ENCODE results near the gene SNCAIP. TPM values are rescaled to one million over a fixed set of nuclear protein-coding genes. Genes with fewer than 3 reads are reported as not detected.

Gene SNCAIP
- 0.16 TPM in 1 of 2 replicates, not detected in the other for total RNA-seq (2014; rRNA removed; shearing (Covaris generic))

DNA sequence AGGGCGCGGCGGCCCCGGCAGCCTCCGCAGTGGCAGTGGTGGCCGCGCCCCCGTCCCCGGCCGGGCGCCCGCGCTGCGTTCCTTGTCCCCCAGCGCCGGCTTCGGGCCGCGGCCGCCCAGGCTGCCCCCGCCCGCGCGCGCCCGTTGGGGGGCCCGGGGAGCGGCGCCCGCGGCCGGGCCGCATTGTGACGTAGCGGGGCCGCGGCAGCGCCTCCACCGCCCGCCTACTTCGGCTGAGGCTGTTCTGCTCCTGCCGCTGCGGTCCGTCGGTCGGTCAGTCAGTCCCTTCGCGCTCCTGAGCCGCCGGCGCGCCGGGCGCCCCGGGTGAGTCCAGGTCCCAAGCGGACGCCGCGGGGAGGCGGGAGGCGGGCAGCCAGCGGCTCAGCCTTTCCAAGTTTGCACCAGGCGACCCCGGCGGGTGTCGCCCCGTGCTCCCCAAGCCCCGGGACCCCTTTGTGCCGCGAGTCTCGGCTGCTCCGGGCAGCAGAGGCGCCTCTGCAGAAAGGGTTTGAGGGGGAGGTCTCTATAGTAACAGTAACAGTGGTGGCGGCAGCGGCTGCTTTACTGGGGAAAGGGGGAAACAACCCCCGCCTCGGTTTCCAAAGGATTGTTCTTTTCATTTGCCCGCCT is at the start of gene SNCAIP:
SNCAIP (plus strand) TSS at position 277 of the 630 bp plus-strand sequence. CDS start 78,898 bp downstream, outside the sequence.
- Histone ChIP-seq H3K27me3 (replicated peaks) (peaks cover 68% of the 10 kb centered on the region), H3K4me1 (replicated peaks) (peaks cover 17% of the 10 kb centered on the region), H3K9me3 (replicated peaks) (no peaks in the 10 kb centered on the region), H3K27ac (no peak within 1 kb of the TSS), H3K4me3 (peak within 1 kb of the TSS; percentile 41), H3K36me3 (no peaks in the 10 kb centered on the region)
- peak; percentile 42 to 59 for DNase-seq (ENCODE audit: low read depth in 1 of 2, low spot score in 2 of 2)

DNA sequence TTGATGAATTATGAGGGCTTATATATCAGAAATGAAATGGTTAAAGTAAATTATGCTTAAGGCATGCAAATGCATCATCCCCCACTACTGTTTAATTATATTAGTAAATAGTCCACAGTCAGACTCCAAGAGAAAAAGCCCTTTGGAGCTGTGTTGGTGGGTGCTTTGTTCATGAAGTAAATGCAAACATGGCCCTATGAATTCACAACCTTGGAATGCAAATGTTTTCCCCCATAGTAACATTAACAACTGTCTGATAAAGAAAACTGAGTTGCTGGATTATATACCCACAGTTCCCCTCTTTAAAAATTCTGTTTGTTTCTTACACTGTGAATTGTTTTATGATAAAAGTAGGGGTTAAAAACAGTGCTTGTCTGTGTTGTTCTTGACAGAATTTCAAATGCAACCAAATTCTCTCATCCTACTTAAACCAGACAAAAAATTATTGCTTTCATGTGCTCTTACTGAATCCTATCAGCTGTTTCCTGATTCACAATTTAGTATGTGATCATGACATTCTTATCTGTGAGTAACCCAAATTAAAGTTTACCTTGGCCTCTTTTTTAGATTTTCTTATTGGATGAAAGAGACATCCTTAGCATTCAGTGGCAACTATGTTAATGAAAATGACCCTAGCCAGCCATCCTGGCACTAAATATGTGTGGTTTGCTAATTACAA is 48.5 kb upstream of the SNCAIP start:
- DNase-seq (ENCODE audit: low read depth in 1 of 2, low spot score in 2 of 2): peak; percentile 56 to 87
- Histone ChIP-seq H3K27ac (peak overlapping the region; percentile 80), H3K4me3 (no peak overlapping the region), H3K36me3 (no peaks in the 10 kb centered on the region), H3K27me3 (replicated peaks) (no peaks in the 10 kb centered on the region), H3K9me3 (replicated peaks) (no peaks in the 10 kb centered on the region), H3K4me1 (replicated peaks) (peaks cover 26% of the 10 kb centered on the region)

DNA sequence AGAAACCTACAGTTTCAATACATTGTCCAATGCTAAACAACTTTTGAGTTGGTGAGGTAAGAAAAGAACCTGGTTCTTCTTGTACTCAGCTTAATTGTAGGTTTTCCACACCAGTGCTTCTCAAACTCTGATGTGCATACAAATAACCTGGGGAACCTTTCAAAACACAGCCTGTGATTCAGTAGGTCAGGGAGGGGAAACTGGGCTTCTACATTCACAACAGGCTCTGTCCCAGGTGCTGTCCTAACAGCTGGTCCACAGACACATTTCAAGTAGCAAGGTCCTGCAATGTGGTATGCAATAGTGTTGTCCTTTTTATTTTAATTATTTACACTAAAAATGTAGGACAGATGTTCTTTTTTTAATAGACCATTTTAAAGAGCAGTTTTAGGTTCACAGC is 47.4 kb upstream of the SNCAIP start:
- no peak overlapping the region for H3K27ac ChIP-seq
- no peaks in the 10 kb centered on the region for H3K36me3 ChIP-seq
- DNase-seq (ENCODE audit: low read depth in 1 of 2, low spot score in 2 of 2): no peak
- H3K9me3 ChIP-seq (replicated peaks): no peaks in the 10 kb centered on the region
- H3K4me1 ChIP-seq (replicated peaks): peaks cover 26% of the 10 kb centered on the region
- H3K27me3 ChIP-seq (replicated peaks): no peaks in the 10 kb centered on the region
- no peak overlapping the region for H3K4me3 ChIP-seq

DNA sequence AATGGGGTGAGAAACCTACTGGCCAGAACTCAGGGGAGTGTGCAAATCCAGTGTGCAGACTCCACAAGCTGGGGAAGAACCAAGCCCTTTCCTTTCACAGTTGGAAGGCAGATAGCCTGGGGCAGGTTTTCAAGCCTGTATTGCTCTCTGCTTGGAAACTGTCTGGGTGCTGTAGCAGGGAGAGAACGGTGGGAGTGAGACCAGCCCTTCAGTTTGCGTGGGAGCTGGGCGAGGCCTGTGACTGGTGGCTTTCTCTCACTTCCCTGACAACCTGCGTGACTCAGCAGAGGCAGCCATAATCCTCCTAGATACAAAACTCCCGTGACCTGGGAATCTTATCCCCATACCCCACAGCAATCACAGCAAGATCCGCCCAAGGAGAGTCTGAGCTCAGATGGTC is 44.9 kb upstream of the SNCAIP start:
- DNase-seq (ENCODE audit: low read depth in 1 of 2, low spot score in 2 of 2): no peak
- Histone ChIP-seq H3K27ac (no peak overlapping the region), H3K27me3 (replicated peaks) (no peaks in the 10 kb centered on the region; the same call in 1 of the 2 replicates), H3K36me3 (no peaks in the 10 kb centered on the region), H3K4me3 (no peak overlapping the region), H3K9me3 (replicated peaks) (no peaks in the 10 kb centered on the region), H3K4me1 (replicated peaks) (peaks cover 21% of the 10 kb centered on the region)

DNA sequence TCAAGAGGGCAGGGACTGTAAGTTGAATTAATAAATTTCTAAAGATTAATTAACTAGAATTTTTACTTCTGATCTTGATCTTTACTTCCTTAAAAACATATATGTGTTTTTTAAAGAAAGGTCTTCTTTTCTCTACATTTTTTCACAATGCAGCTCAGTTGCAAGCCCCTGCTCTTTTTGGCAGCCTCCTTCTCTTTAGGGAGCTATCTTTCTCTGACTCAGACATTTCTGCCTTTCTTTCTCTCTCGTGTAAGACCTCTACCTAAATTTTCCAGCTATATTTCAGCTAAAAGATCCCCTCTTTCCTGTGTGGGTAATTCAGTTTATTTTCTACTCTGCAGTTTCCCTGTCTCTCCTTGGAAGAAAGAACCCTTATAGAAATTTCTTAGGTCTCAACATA is 38.3 kb upstream of the SNCAIP start:
- no peak for DNase-seq (ENCODE audit: low read depth in 1 of 2, low spot score in 2 of 2)
- H3K4me1 ChIP-seq (replicated peaks): no peaks in the 10 kb centered on the region
- H3K4me3 ChIP-seq: no peak overlapping the region
- H3K9me3 ChIP-seq (replicated peaks): no peaks in the 10 kb centered on the region
- no peak overlapping the region for H3K27ac ChIP-seq
- no peaks in the 10 kb centered on the region for H3K36me3 ChIP-seq
- no peaks in the 10 kb centered on the region; the same call in 1 of the 2 replicates for H3K27me3 ChIP-seq (replicated peaks)

DNA sequence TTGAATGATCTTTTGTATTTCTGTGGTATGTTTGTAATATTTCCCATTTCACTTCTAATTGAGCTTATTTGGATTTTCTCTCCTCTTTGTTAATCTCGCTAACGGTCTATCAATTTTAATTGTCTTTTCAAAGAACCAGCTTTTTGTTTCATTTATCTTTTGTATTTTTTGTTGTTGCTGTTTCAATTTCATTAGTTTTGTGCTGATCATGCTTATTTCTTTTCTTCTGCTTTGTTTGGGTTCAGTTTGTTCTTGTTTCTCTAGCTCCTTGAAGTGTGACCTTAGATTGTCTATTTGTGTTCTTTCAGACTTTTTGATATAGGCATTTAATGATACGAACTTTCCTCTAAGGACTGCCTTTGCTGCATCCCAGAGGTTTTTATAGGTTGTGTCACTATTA is 28.4 kb upstream of the SNCAIP start:
- Histone ChIP-seq H3K4me3 (no peak overlapping the region), H3K27me3 (replicated peaks) (no peaks in the 10 kb centered on the region), H3K27ac (no peak overlapping the region), H3K4me1 (replicated peaks) (no peaks in the 10 kb centered on the region), H3K36me3 (no peaks in the 10 kb centered on the region), H3K9me3 (replicated peaks) (no peaks in the 10 kb centered on the region; the same call in none of the 2 replicates)
- DNase-seq (ENCODE audit: low read depth in 1 of 2, low spot score in 2 of 2): no peak

DNA sequence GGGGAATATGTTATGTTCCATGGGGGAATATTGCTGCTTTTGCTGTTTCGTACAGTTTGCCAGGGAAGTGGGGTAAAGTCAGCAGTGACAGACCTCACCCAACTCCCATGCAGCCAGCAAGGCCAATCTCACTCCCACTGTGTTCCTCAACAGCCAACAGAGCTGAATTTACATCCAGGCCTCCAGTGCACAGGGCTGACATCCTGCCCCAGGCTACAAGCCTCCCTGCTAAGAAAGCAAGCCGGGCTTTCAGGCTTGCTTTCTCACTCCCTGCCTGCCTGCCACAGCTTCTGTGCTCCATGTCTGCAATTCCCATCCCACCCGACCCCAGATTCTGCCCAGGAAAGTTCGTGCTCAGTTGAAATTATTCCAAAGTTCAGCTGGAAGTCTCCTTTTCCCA is 25.5 kb upstream of the SNCAIP start:
- no peak for DNase-seq (ENCODE audit: low read depth in 1 of 2, low spot score in 2 of 2)
- Histone ChIP-seq H3K4me3 (no peak overlapping the region), H3K9me3 (replicated peaks) (no peaks in the 10 kb centered on the region), H3K27ac (no peak overlapping the region), H3K4me1 (replicated peaks) (0 out of 2 replicates have a peak, but pooled peaks cover 7% of the 10 kb centered on the region), H3K27me3 (replicated peaks) (0 out of 2 replicates have a peak, but pooled peaks cover 2% of the 10 kb centered on the region), H3K36me3 (no peaks in the 10 kb centered on the region)

DNA sequence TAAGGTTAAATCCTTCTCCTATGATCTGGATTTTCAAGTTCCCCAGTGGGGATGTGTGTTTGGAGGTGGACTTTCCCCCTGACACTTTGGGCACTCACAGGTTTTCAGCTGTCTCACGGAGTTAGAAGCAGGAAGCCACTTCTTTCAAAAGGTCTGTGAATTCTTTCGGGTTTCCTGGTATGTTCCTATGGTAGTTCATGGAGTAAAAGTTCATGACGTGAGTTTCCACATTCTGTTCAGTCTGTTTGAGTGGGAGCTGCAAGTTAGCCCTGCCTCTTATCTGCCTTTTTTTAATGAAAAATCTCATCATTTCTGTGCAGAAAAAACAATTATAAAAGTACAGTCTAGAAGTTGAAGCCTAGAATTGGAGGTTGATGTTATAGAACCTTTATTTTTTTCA is 24.9 kb upstream of the SNCAIP start:
- 0 out of 2 replicates have a peak, but pooled peaks cover 7% of the 10 kb centered on the region for H3K4me1 ChIP-seq (replicated peaks)
- H3K27me3 ChIP-seq (replicated peaks): 0 out of 2 replicates have a peak, but pooled peaks cover 2% of the 10 kb centered on the region
- H3K4me3 ChIP-seq: no peak overlapping the region
- no peaks in the 10 kb centered on the region for H3K9me3 ChIP-seq (replicated peaks)
- H3K27ac ChIP-seq: no peak overlapping the region
- no peaks in the 10 kb centered on the region for H3K36me3 ChIP-seq
- no peak for DNase-seq (ENCODE audit: low read depth in 1 of 2, low spot score in 2 of 2)

DNA sequence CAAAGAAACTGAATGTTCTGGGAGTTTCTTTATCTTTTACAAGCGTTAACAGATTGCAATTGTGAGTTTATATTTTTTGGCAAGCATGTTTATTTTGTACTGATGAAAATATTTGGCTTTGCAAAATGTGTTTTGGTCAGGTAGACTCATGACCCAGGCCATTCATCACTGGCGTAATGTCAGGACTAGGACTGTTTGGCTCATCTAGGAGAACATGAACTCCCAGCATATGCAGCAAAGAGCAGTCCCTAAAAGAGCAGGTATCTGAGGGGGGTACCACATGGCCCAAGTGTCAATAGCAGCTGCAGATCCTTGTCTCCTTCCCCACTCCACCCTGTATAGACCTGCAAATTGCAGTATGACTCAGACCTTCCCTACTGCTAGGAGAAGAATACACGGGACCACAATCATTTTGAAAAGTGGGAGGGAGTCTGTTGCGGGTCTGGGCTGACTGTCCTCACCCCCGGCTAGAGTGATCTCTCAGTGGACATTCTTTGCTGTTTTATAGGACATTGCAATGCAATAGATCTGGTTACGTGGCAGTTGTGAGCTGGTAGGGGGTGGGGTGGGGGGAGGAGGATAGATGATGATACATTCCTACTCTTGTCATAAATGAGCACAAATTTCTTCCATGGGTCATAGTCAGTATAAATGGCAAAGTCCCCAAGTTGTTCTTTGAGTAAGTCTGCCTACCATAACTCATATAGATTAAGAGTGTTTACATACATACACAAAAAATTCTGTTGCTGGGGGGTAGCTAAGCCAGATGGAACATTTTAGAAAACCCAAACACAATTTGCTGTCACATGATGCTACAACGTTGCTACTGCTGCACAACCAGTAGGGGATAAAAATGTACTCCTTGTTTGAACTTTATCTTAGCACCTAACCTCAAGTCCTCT is 20.8 kb upstream of the SNCAIP start:
- H3K36me3 ChIP-seq: no peaks in the 10 kb centered on the region
- no peaks in the 10 kb centered on the region for H3K9me3 ChIP-seq (replicated peaks)
- DNase-seq (ENCODE audit: low read depth in 1 of 2, low spot score in 2 of 2): peak in 1 of 2 experiments; percentile 29
- no peak overlapping the region for H3K27ac ChIP-seq
- 0 out of 2 replicates have a peak, but pooled peaks cover 7% of the 10 kb centered on the region for H3K4me1 ChIP-seq (replicated peaks)
- 0 out of 2 replicates have a peak, but pooled peaks cover 2% of the 10 kb centered on the region for H3K27me3 ChIP-seq (replicated peaks)
- no peak overlapping the region for H3K4me3 ChIP-seq

DNA sequence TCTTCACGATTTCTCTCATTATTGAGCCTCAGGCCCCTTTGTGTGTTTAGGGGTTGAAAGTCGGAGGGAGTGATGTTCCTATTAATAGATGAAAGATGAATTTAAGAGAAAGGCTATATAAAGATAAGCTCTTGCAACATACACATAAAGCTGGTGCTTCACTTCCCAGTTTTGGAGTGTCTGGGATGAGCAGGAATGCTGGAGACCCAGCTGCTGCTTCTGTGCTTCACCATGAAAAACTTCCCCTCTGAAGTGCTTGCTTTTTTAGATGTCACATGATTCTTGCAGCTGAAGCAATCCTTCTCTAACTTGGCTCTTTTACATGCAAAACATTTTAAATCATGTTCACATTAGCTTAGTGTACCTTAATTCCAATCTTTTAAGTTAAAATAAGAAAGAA is 19.7 kb upstream of the SNCAIP start:
- H3K27ac ChIP-seq: no peak overlapping the region
- H3K4me1 ChIP-seq (replicated peaks): 0 out of 2 replicates have a peak, but pooled peaks cover 7% of the 10 kb centered on the region
- H3K4me3 ChIP-seq: no peak overlapping the region
- H3K27me3 ChIP-seq (replicated peaks): peaks cover 5% of the 10 kb centered on the region; the same call in 1 of the 2 replicates
- no peak for DNase-seq (ENCODE audit: low read depth in 1 of 2, low spot score in 2 of 2)
- H3K9me3 ChIP-seq (replicated peaks): no peaks in the 10 kb centered on the region
- no peaks in the 10 kb centered on the region for H3K36me3 ChIP-seq

DNA sequence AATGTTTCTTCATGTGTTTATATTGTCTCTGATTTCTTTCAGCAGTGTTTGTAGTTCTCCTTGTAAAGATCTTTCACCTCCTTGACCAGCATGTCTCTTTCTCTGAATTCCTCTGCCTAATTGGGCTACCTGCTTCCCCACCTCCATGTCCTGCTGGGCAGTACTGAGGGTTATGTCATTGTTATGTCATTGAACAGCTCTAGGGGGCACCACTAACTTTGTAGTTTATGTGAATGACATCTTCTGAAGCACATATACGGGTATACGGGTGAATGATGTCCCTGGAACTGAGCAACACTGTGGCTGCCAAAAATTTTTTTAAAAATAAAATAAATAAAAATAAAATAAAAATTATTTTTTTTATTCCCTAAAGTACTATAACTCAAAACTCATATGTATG is 16.9 kb upstream of the SNCAIP start:
- no peak for DNase-seq (ENCODE audit: low read depth in 1 of 2, low spot score in 2 of 2)

DNA sequence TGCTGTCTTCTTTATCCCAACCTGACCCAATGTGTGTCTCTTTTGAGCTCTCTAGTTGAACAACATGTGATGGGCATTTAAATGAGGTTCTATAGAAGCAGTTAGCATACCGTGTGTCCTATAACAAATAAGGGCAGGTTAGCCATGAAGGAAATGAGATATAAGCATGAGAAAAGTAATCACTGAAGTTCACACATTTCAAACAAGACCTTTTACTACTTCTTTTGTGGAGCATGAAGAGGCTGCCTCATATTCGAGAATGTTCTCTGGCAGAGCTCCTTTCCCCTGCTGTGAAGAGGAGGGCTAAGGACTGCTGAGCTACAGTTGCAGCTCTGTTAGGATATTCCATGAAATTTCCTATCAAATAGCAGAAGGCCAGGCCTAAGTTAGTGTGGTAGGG is 15.2 kb upstream of the SNCAIP start:
- Histone ChIP-seq H3K36me3 (no peaks in the 10 kb centered on the region), H3K4me1 (replicated peaks) (no peaks in the 10 kb centered on the region), H3K4me3 (no peak overlapping the region), H3K27ac (no peak overlapping the region), H3K27me3 (replicated peaks) (peaks cover 6% of the 10 kb centered on the region), H3K9me3 (replicated peaks) (no peaks in the 10 kb centered on the region)
- no peak for DNase-seq (ENCODE audit: low read depth in 1 of 2, low spot score in 2 of 2)

More for the DNA sequence above, 16.9 kb upstream of the SNCAIP start:
- Histone ChIP-seq H3K36me3 (no peaks in the 10 kb centered on the region), H3K27me3 (replicated peaks) (peaks cover 3% of the 10 kb centered on the region; the same call in 1 of the 2 replicates), H3K27ac (no peak overlapping the region), H3K9me3 (replicated peaks) (no peaks in the 10 kb centered on the region), H3K4me3 (no peak overlapping the region), H3K4me1 (replicated peaks) (0 out of 2 replicates have a peak, but pooled peaks cover 7% of the 10 kb centered on the region)

DNA sequence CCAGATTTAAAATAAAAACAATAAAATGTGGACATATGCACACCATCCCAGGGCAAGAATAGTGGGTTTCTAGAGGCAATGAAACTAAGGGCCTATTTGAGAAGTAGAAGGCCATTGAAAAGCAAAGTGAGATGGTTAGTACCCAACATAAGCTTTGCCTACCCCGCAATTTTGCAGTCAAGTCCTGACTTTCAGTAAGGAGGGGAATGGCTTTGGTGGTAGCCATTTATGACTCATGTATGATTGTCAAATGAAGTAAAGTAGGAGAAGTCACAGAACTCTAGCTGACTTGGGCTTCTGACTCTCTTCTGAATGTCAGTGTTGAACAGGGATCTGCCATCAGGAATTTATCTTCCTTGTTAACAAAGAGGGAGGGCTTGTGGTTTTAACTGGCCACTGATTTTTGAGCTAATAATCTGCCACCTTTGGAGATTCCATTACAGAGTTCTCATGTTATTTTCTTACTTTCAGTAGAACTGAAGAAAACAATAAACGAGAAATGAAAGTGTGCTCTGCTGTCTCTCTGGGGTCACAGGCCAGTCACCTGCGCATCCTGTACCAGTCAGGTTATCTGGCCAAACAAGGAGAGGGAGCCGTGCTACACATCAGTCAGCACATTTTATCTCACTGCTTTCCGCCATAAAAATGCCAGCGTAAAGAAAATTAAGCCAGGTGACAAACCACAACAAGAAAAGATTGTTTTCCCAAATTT is 14.3 kb upstream of the SNCAIP start:
- no peaks in the 10 kb centered on the region for H3K4me1 ChIP-seq (replicated peaks)
- no peak overlapping the region for H3K4me3 ChIP-seq
- H3K27ac ChIP-seq: no peak overlapping the region
- peaks cover 8% of the 10 kb centered on the region for H3K27me3 ChIP-seq (replicated peaks)
- H3K9me3 ChIP-seq (replicated peaks): no peaks in the 10 kb centered on the region
- H3K36me3 ChIP-seq: no peaks in the 10 kb centered on the region
- no peak for DNase-seq (ENCODE audit: low read depth in 1 of 2, low spot score in 2 of 2)
